Ectodermal cell (in vitro differentiated cells): ENCODE data around the gene ZNF530.

Source experiments
- H3K27ac ChIP-seq: 2 replicates; pipeline ENCODE4 v1.7.0; 2013; ENCODE audit warnings: mild to moderate bottlenecking, low read depth, low read length; ENCODE audit not compliant: insufficient read depth, poor library complexity, severe bottlenecking
- H3K27me3 ChIP-seq: 2 replicates; pipeline ENCODE4 v1.7.0; 2013; ENCODE audit warnings: mild to moderate bottlenecking, low read length; ENCODE audit not compliant: insufficient read depth, control insufficient read depth, poor library complexity, severe bottlenecking
- H3K36me3 ChIP-seq: one replicate; pipeline ENCODE4 v1.7.0; 2013; ENCODE audit warnings: low read length; ENCODE audit not compliant: control insufficient read depth, insufficient read depth
- H3K4me1 ChIP-seq: one replicate; pipeline ENCODE4 v1.7.0; 2013; ENCODE audit warnings: low read length; ENCODE audit not compliant: control insufficient read depth, insufficient read depth
- H3K4me3 ChIP-seq: 2 replicates; pipeline ENCODE4 v1.7.0; 2013; ENCODE audit warnings: low read depth, low read length, control low read depth; ENCODE audit not compliant: insufficient read depth
- H3K9me3 ChIP-seq: 2 replicates; pipeline ENCODE4 v1.7.0; 2013; ENCODE audit warnings: mild to moderate bottlenecking, low read length, moderate library complexity; ENCODE audit not compliant: control insufficient read depth
- WGBS, 2 experiments: methylation state at CpG; one replicate each; pipeline ENCODE4 v1.1.7; 2013; ENCODE audit warnings: missing lambda C conversion rate in 2 of 2; 5-methylcytosine and 5-hydroxymethylcytosine counted together

The ZNF530 gene

DNA sequence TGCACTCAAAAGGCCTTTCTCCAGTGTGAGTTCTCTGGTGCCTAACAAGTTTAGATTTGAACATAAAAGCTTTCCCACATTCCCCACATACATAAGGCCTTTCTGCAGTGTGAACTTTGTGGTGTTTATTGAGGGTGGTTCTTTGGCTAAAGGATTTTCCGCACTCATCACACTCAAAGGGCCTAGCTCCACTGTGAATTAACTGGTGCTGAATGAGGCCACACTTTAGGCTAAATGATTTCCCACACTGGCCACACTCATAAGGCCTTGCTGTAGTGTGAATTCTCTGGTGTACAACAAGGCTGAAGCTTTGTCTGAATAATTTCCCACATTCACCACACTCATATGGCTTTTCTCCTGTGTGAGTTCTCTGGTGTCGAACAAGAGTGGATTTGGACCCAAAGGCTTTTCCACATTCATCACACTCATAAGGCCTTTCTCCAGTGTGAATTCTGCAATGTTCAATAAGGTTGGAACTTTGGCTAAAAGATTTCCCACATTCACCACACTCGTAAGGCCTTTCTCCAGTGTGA lies 27.2 kb upstream of the ZNF530 start:
- Histone ChIP-seq H3K4me1 (no peaks in the 10 kb centered on the region), H3K9me3 (peaks cover 2% of the 10 kb centered on the region), H3K27ac (no peak overlapping the region), H3K4me3 (no peak overlapping the region), H3K36me3 (peaks cover 56% of the 10 kb centered on the region), H3K27me3 (no peaks in the 10 kb centered on the region)
- WGBS, 2 experiments = 99 to 100% methylated on average over 1 to 3 of the region's 3 CpGs

DNA sequence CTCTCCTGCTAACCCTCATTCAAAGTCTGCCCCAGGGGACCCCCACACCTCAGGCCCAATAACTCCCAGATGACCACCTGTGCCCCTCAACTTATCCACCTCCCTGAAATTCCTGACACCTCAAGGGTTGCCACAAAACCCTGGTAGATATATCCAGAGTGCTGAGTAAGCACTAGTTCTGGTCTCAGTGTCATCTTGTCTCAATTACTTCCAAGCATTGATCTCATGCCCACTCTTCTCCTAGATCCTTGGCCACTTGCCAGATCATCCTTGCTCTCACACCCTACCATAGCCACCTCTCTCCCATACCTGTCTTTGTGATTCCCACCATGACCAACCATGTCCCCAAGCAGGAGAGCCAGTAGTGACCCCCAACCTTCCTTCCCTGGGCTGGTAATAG lies 23.0 kb upstream of the ZNF530 start:
- Histone ChIP-seq H3K27me3 (no peaks in the 10 kb centered on the region), H3K27ac (no peak overlapping the region), H3K9me3 (peaks cover 2% of the 10 kb centered on the region), H3K36me3 (peaks cover 53% of the 10 kb centered on the region), H3K4me1 (no peaks in the 10 kb centered on the region), H3K4me3 (no peak overlapping the region)

DNA sequence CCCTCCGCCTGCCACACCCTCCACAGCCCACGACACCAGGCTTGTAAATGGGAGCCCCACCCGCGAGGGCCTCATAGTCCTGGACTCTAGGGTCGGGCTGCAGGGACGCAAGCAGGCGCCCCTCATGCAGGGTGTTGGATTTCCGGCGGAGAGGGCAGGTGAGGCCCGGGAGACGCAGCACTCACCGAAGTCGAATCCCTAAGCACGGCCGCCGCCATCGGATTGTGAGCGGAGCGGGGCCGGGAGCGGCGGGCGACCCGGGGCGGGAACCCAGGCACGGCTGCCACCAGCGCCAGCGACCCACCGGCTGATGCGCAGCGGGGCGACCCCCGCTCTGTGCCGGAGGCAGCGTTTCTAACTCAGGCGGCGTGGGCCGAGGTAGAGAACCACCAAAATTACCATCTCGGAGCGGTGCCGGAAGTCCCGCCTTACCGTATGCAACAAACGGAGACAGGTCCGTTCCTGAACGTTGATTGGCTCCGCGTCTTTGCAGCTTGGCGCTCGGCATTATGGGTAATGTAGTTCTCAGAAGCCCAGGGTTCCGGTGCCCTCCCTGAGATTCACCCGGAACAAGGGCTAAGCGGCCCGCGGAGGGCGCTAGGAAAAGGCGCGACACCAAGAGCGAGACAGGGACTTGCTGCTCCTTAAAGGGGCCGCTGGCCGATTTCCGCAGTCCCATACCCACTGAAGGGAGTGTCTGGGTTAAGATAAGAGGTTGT lies 21.0 kb upstream of the ZNF530 start, which contains the start of gene ZNF416:
Gene ZNF416, minus strand, starts transcription at position 425 of the 719 bp plus-strand sequence. Its CDS starts 207 bp downstream, at position 218.
- H3K27me3 ChIP-seq = no peaks in the 10 kb centered on the region
- H3K36me3 ChIP-seq = peaks cover 33% of the 10 kb centered on the region
- WGBS, 2 experiments = 1% methylated on average over 62 of the region's 62 CpGs
- no peak within 1 kb of the TSS for H3K27ac ChIP-seq
- H3K4me3 ChIP-seq = peak within 1 kb of the TSS; percentile 95
- H3K4me1 ChIP-seq = no peaks in the 10 kb centered on the region
- H3K9me3 ChIP-seq = peaks cover 5% of the 10 kb centered on the region

DNA sequence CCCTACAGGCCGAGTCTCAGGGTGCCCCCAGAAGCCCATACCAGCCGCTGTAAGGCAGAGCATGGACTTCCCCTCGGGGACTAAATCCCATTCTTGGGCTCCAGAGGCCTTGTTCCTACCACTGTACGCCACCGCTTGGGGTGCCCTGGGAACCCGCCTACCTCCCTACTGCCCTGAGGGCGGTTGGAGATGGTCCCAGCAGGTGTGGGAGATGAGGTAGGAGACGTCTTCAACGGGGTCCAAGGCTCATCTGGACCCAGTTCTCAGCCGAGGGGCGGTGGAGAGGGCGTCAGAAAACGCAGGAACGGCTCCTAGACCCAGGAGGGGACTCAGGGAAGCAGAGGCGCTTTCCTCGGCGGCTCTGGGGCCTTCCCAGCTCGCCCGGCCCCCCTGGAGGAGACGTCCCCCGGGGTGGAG lies 16.6 kb upstream of the ZNF530 start:
- Histone ChIP-seq H3K4me3 (peak overlapping the region; percentile 83), H3K4me1 (no peaks in the 10 kb centered on the region), H3K9me3 (peaks cover 3% of the 10 kb centered on the region), H3K27ac (no peak overlapping the region), H3K36me3 (peaks cover 15% of the 10 kb centered on the region), H3K27me3 (no peaks in the 10 kb centered on the region)
- 72 to 73% methylated on average over 21 of the region's 21 CpGs for WGBS, 2 experiments

DNA sequence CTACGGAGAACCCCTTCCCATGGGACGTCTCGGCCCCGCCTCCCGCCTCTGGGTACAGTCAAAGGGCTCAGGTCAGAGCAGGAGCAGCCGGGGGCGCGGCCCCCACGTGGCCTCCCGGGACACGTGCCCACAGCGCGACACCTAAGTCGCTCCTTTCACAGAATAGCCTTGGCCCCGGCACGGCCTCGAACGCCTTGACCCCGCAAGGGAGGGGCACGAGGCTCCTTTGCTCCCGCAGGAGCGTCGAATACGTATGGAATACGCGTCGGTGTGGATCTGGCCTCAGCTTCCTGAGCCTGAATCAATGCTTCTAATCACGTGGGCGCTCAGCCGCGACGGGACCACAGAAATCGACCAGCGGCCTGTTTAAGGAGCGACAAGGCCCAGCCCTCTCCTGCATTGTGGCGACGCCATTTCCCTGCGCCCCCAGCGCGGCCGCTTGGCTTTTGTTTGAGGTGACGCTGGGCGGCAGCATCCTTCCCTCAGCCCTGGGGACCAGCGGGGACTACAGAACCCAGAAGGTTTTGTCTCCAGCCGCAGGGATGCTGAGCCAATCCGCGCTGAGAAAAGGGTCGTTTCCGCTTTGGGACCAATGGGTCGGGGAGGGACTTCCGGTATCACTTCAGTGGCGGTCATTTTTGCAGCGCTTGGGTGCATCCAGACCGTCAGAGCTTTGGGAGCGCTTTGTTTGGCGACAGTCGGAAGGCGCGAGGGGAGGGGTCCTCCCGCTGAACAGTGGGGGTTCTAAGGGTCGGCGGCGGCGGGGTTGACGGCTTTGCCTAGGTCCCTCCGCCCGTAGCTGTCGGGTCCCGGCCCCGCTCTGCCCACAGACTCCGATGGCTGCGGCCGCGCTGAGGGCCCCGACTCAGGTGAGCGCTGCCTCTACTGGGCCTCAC lies 15.9 kb upstream of the ZNF530 start, which contains the start of gene ZIK1:
Gene ZIK1, plus strand, starts transcription at position 625 of the 896 bp plus-strand sequence. Its CDS starts 212 bp downstream, at position 837.
- Histone ChIP-seq H3K27ac (peak within 1 kb of the TSS; percentile 32), H3K9me3 (peaks cover 3% of the 10 kb centered on the region)
- WGBS, 2 experiments = 5% methylated on average over 76 of the region's 76 CpGs

DNA sequence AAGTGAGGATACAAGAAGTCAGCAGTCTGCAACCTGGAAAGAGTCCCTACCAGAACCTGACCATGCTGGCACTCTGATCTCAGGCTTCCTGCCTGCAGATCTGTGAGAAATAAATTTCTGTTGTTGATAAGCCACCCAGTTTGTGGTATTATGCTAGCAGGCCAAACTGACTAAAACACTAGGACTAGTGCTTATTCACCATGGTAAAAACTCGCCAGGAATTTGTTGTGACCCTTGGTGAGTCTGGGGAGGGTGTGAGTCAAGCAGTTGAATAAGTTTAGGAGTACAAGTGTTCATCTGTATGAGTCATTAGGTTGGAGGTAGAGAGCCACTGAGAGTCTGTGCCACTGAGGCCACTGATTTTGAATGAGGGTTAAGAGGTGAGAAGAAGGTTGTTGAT lies 12.2 kb upstream of the ZNF530 start:
- Histone ChIP-seq H3K4me3 (no peak overlapping the region), H3K36me3 (peaks cover 55% of the 10 kb centered on the region), H3K27ac (no peak overlapping the region), H3K27me3 (no peaks in the 10 kb centered on the region), H3K9me3 (peaks cover 14% of the 10 kb centered on the region), H3K4me1 (no peaks in the 10 kb centered on the region)
- 95% methylated on average over 1 of the region's 1 CpG for WGBS, 2 experiments

More for the DNA sequence above, 15.9 kb upstream of the ZNF530 start, which contains the start of gene ZIK1:
- peaks cover 21% of the 10 kb centered on the region for H3K36me3 ChIP-seq
- no peaks in the 10 kb centered on the region for H3K27me3 ChIP-seq
- H3K4me1 ChIP-seq = no peaks in the 10 kb centered on the region
- peak within 1 kb of the TSS; percentile 83 for H3K4me3 ChIP-seq

DNA sequence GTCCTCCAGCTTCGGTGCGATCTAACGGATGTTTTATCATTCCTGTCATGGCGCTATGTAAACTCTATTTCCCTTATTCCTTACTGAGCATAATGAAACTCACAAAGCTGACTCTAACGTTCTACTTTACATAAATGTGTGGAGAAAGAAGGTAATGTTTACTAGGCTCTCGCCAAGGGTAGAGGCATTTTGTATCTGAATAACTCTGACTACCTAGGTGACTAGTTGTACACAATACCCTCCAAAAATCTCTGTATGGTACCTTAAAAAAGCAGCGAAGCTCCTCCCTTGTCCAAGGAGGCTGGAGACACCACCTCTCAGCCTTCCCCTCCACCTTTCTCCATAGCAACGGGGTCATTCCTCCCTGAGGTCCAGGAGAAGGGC lies 316 bp upstream of the ZNF530 start:
- Histone ChIP-seq H3K4me3 (peak overlapping the region; percentile 92), H3K4me1 (peaks cover 5% of the 10 kb centered on the region), H3K27me3 (no peaks in the 10 kb centered on the region), H3K36me3 (no peaks in the 10 kb centered on the region), H3K27ac (no peak overlapping the region), H3K9me3 (no peaks in the 10 kb centered on the region)
- 65 to 68% methylated on average over 6 to 8 of the region's 8 CpGs for WGBS, 2 experiments

DNA sequence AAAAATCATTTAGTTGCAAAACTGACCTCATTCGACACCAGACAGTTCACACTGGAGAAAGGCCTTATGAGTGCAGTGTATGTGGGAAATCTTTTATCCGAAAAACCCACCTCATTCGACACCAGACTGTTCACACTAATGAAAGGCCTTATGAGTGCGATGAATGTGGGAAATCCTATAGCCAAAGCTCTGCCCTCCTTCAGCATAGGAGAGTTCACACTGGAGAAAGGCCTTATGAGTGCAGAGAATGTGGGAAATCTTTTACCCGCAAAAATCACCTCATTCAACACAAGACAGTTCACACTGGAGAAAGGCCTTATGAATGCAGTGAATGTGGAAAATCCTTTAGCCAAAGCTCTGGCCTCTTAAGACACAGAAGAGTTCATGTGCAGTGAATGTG lies 7.2 kb downstream of the ZNF530 start:
- Histone ChIP-seq H3K27ac (no peak overlapping the region), H3K36me3 (peaks cover 10% of the 10 kb centered on the region), H3K4me1 (no peaks in the 10 kb centered on the region), H3K27me3 (no peaks in the 10 kb centered on the region), H3K4me3 (no peak overlapping the region), H3K9me3 (no peaks in the 10 kb centered on the region)
- 93 to 97% methylated on average over 4 to 5 of the region's 5 CpGs for WGBS, 2 experiments

DNA sequence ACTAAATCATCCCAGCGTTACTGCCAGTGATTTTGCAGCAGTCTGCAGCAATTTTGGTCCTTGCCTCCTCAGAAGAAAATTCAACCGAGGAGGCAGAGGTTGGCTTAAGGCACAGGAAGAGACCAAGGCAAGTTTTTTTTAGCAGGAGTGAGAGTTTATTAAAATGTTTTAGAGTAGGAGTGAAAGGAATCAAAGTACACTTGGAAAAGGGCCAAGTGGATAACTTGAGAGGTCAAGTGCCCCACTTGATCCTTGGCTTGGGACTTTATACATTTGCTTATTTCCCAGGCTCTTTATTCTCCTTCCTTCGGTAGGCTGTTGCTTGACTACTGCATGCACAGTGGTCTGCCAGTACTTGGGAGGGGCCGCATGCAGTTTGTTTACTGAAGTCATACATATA lies 11.4 kb downstream of the ZNF530 start:
- no peak overlapping the region for H3K27ac ChIP-seq
- H3K27me3 ChIP-seq = no peaks in the 10 kb centered on the region
- peaks cover 3% of the 10 kb centered on the region for H3K9me3 ChIP-seq
- 92 to 93% methylated on average over 4 of the region's 4 CpGs for WGBS, 2 experiments
- no peak overlapping the region for H3K4me3 ChIP-seq
- H3K4me1 ChIP-seq = no peaks in the 10 kb centered on the region
- peaks cover 15% of the 10 kb centered on the region for H3K36me3 ChIP-seq
